K562 (cell line): ENCODE data around the gene C19orf44. TPM values are rescaled to one million over a fixed set of nuclear protein-coding genes. Genes with fewer than 3 reads are reported as not detected.

Experiments
- ATAC-seq: fragments of 200-7000 bp; cut with Tn5 transposase; 3 replicates; pipeline ENCODE4 v1.9.1; 2020; ENCODE audit warnings: moderate library complexity
- BruUV-seq: library from RNA; stranded (reverse); fragments of 400-500 nt; replicated peaks from 2 replicates; lab custom pipeline; 2021; lab: Mats Ljungman, UMichigan
- CTCF ChIA-PET: fragments of 300-600 bp; formaldehyde crosslinking; extraction: SDS; loops from one replicate; lab custom pipeline; 2021; ENCODE audit warnings: low intra/inter-chr PET ratio; lab: Yijun Ruan, JAX
- POLR2A ChIA-PET: fragments of 300-600, 350-650 bp; sonication (Branson Sonifier 250); formaldehyde crosslinking; extraction: SDS; loops from one replicate; lab custom pipeline; 2021; ENCODE audit warnings: antibody characterized with exemption, inconsistent platforms; lab: Yijun Ruan, JAX
- DNase-seq, 4 experiments: peaks; one replicate each; pipeline versions ENCODE4 v3.0.0 to v3.0.0-alpha.2; 2011 to 2018; ENCODE audit warnings: low spot score in 3 of 4, mixed read lengths in 3 of 4; ENCODE audit errors: extremely low read depth in 1 of 4
- FAIRE-seq: peaks from 2 replicates; lab custom pipeline; 2011; peaks lifted over from hg19 to GRCh38; lab: Jason Lieb, UNC
- H2AFZ ChIP-seq: 2 replicates; pipeline ENCODE4 v1.6.0; 2011; ENCODE audit warnings: low read depth, low read length, control low read depth, inconsistent platforms
- H3K27ac ChIP-seq: fragments of 200-600 bp; 3 replicates; pipeline ENCODE4 v1.8.0; 2011; ENCODE audit warnings: low read depth, mild to moderate bottlenecking, control low read depth, inconsistent platforms, low read length, moderate library complexity, mixed read lengths; ENCODE audit errors: extremely low read depth
- H3K27me3 ChIP-seq, 2 experiments: fragments of 300-600 bp in 1 of 2; 2 replicates in 1 of 2; 3 replicates in 1 of 2; pipeline versions ENCODE4 v1.6.0 to v1.8.0; 2011; ENCODE audit warnings: inconsistent platforms in 2 of 2, low read length in 2 of 2, mild to moderate bottlenecking in 1 of 2, mixed read lengths in 1 of 2, moderate library complexity in 1 of 2; ENCODE audit not compliant: control insufficient read depth in 2 of 2, insufficient read depth in 2 of 2
- H3K36me3 ChIP-seq: fragments of 300-600 bp; 3 replicates; pipeline ENCODE4 v1.8.0; 2011; ENCODE audit warnings: mild to moderate bottlenecking, low read length, inconsistent platforms; ENCODE audit not compliant: control insufficient read depth, insufficient read depth
- H3K4me1 ChIP-seq, 2 experiments: fragments of 200-600 bp in 1 of 2; replicated peaks in 1 of 2; 2 replicates in 1 of 2; 3 replicates in 1 of 2; pipeline versions ENCODE4 v1.5.1 to v1.8.0; 2011; ENCODE audit warnings: inconsistent platforms in 2 of 2, low read length in 2 of 2, mild to moderate bottlenecking in 1 of 2, mixed read lengths in 1 of 2, moderate library complexity in 1 of 2; ENCODE audit not compliant: control insufficient read depth in 2 of 2, insufficient read depth in 2 of 2
- H3K4me2 ChIP-seq: 2 replicates; pipeline ENCODE4 v1.6.1; 2011; ENCODE audit warnings: low read length, control low read depth, inconsistent platforms, mixed read lengths; ENCODE audit not compliant: insufficient read depth
- H3K4me3 ChIP-seq: fragments of 200-600 bp; sonication (generic), shearing (Covaris generic); 2 replicates; pipeline ENCODE4 v1.5.1; 2016; ENCODE audit warnings: control low read depth, inconsistent platforms
- H3K79me2 ChIP-seq: fragments of 200-600 bp; 3 replicates; pipeline ENCODE4 v1.8.0; 2011; ENCODE audit warnings: low read length, inconsistent platforms; ENCODE audit not compliant: control insufficient read depth, insufficient read depth
- H3K9ac ChIP-seq, 2 experiments: 2 replicates each; pipeline versions ENCODE4 v1.6.0 to v1.6.1; 2011; ENCODE audit warnings: low read depth in 2 of 2, low read length in 2 of 2, control low read depth in 1 of 2, inconsistent platforms in 1 of 2, mild to moderate bottlenecking in 1 of 2, mixed read lengths in 1 of 2; ENCODE audit not compliant: insufficient read depth in 1 of 2
- H3K9me1 ChIP-seq: one replicate; pipeline ENCODE4 v1.6.0; 2011; ENCODE audit warnings: inconsistent platforms, mild to moderate bottlenecking, low read length, moderate library complexity; ENCODE audit not compliant: control insufficient read depth, insufficient read depth
- H3K9me3 ChIP-seq: replicated peaks from 2 replicates; pipeline ENCODE4 v1.5.1; 2011; ENCODE audit warnings: low read depth, low read length, inconsistent platforms; ENCODE audit not compliant: control insufficient read depth, insufficient read depth
- H4K20me1 ChIP-seq: replicated peaks from 2 replicates; pipeline ENCODE4 v1.6.1; 2011; ENCODE audit warnings: low read length, inconsistent platforms, mixed read lengths; ENCODE audit not compliant: control insufficient read depth, insufficient read depth
- FOXJ3 ChIP-seq: sonication (generic); formaldehyde crosslinking; IDR thresholded peaks from 2 replicates; pipeline ENCODE4 v1.4.0; 2020; ENCODE audit warnings: mild to moderate bottlenecking, missing genetic modification reagents
- NONO ChIP-seq, 2 experiments: fragments of 200-400 bp in 1 of 2; fragments of 450-650 bp in 1 of 2; formaldehyde crosslinking in 1 of 2; IDR thresholded peaks; 2 replicates each; pipeline ENCODE4 v1.6.1; 2017; ENCODE audit warnings: low read depth in 2 of 2, mild to moderate bottlenecking in 2 of 2, moderate library complexity in 2 of 2, low read length in 1 of 2
- NR1H2 ChIP-seq: sonication (generic); formaldehyde crosslinking; IDR thresholded peaks from 2 replicates; pipeline ENCODE4 v1.4.0; 2020; ENCODE audit warnings: mild to moderate bottlenecking, missing genetic modification reagents
- PML ChIP-seq: IDR thresholded peaks from 2 replicates; pipeline ENCODE4 v1.6.1; 2012; ENCODE audit warnings: low read length, inconsistent platforms
- POLR2A ChIP-seq: fragments of 450-650 bp; conservative IDR thresholded peaks from 2 replicates; pipeline ENCODE4 v1.6.1; 2016
- SRSF9 ChIP-seq: fragments of 200-400 bp; formaldehyde crosslinking; IDR thresholded peaks from 2 replicates; pipeline ENCODE4 v1.6.1; 2017; ENCODE audit warnings: low read depth, low read length, borderline replicate concordance
- WGBS: fragments of 100-300 bp; shearing (Covaris generic); methylation state at CpG from one replicate; pipeline ENCODE4 v1.1.6; 2016; ENCODE audit warnings: low coverage, mixed read lengths; ENCODE audit not compliant: insufficient coverage; ENCODE audit errors: missing lambda C conversion rate; 5-methylcytosine and 5-hydroxymethylcytosine counted together
- in situ Hi-C: fragments of 300-500 bp; cut with MboI; formaldehyde crosslinking; loops from 4 replicates; pipeline ENCODE4 v1.15.0; 2018; ENCODE audit warnings: inconsistent platforms, mixed read lengths
- intact Hi-C: fragments of 100-400 bp; cut with micrococcal nuclease; formaldehyde crosslinking; loops from 2 replicates; pipeline ENCODE4 v1.14.2; 2022
- polyA plus RNA-seq, 8 experiments: library from polyadenylated mRNA; depleted of rRNA in 4 of 8; stranded (reverse) in 5 of 8; unstranded in 3 of 8; fragments of >200 nt; fragmentation: Nextera tagmentation in 2 of 8; fragmentation: Illumina TruSeq in 1 of 8; extraction: Ambion mirVana in 2 of 8; extraction: Trizol in 1 of 8; gene quantifications; 2 replicates each; pipeline versions ENCODE4 v1.2.1 to v1.2.3, GENCODE V29; 2011 to 2014; ENCODE audit warnings: inconsistent platforms in 1 of 8, missing spikeins in 1 of 8
- total RNA-seq, 7 experiments: library from RNA; depleted of rRNA in 6 of 7; stranded (reverse); fragments of >200 nt in 6 of 7; fragmentation: Illumina TruSeq in 2 of 7; extraction: Trizol in 2 of 7; gene quantifications; 2 replicates each; pipeline versions ENCODE4 v1.2.1 to v1.2.3, GENCODE V29; 2011 to 2021; ENCODE audit warnings: low replicate concordance in 1 of 7
- TF ChIP-seq, protein P1 (sequence below): sonication (generic); formaldehyde crosslinking; IDR thresholded peaks from 2 replicates; pipeline ENCODE4 v1.8.0; 2022; ENCODE audit warnings: mild to moderate bottlenecking, missing genetic modification reagents
- TF ChIP-seq, protein P2 (sequence below): fragments of 250-450 bp; sonication (Bioruptor Pico); IDR thresholded peaks from 2 replicates; pipeline ENCODE4 v1.8.0; 2022; ENCODE audit warnings: inconsistent platforms, mild to moderate bottlenecking, moderate library complexity, borderline replicate concordance
- TF ChIP-seq, protein P3 (sequence below): fragments of 450-650 bp; IDR thresholded peaks from 2 replicates; pipeline ENCODE4 v1.6.1; 2016; ENCODE audit warnings: low read depth, mild to moderate bottlenecking, moderate library complexity
- TF ChIP-seq, protein P4 (sequence below): fragments of 200-400 bp; formaldehyde crosslinking; IDR thresholded peaks from 2 replicates; pipeline ENCODE4 v1.6.1; 2017; ENCODE audit warnings: mild to moderate bottlenecking, low read depth, low read length, moderate library complexity

C19orf44 gene
- total and polyA plus RNA-seq, 9 of the 15 experiments (the other 6 are each of a cell fraction or from before 2014, with no cell fraction given) = 0.41 to 7.7 (median 3.5) TPM

DNA sequence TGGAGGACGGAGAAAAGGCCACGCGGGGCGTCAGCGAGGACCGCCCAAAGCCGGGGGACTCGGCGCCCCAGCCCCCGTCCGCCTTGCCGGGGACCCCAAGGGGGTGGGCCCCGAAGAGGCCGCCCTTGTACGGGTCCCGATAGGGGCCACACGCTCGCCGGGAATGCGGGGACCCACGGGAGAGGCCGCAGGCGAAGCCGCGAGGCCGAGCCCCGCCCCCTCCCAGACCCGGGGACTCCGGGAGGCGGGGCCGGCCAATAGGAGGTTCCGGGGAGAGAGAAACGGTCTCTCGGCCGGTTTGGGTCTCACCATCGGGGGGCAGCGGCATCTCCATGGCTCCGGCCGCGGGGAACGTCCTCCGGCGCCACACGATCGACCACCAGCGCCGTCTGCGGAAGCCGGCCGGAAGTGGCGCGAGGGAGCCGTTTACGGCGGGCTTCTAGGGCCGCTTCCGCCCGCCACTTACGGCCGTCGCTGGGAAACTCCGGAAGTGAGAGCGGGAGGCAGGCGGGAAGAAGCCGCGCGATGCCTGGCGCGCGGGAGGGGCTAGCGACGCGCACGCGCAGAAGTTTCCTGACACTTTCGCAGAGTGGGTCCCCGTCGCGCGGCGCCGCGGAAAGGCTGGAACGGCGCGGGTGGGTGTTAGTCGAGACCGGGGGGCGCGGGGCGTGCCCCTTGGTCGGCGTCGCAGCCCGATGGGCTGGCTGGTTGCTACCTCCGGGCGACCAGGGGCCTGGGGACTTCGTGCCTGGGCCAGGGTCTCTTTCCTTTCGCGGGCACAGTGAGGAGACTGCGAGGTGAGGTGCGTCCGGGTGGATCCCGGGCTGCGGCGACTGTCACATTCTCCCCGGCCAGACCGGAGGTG is 46.1 kb downstream of the C19orf44 start, which contains the start of gene CHERP:
Gene CHERP (minus strand): TSS at position 393 of the 865 bp plus-strand sequence. CDS start 59 bp downstream, at position 334.
- H3K4me2 ChIP-seq = peak within 1 kb of the TSS; percentile 86
- peak within 1 kb of the TSS; percentile 90 to 97 for H3K9ac ChIP-seq
- H3K36me3 ChIP-seq = peaks cover 41% of the 10 kb centered on the region
- H3K4me1 ChIP-seq = peaks cover 5 to 10% of the 10 kb centered on the region in 2 experiments; a peak in 4 of 5 replicates
- in situ Hi-C loops (no loop called here), intact Hi-C loops (loop anchor here (10.0 kb wide), 1 partner anchor 83 kb away; the partner anchor contains the start of gene MED26)
- ATAC-seq (peak; percentile 93), DNase-seq (peak; percentile 94 to 97 (median 94)), FAIRE-seq (peak; percentile 78)
- H3K9me3 ChIP-seq = no peaks in the 10 kb centered on the region; the same call in 1 of the 2 replicates
- H3K9me1 ChIP-seq = peaks cover 6% of the 10 kb centered on the region
- TSS peak; percentile 80 for BruUV-seq
- H3K79me2 ChIP-seq = peaks cover 70% of the 10 kb centered on the region
- under 1% methylated on average over 81 of the region's 108 CpGs for WGBS
- CTCF ChIA-PET = no interaction called here
- H4K20me1 ChIP-seq = peaks cover 19% of the 10 kb centered on the region
- POLR2A ChIA-PET = interaction anchor here (0.7 to 1.3 kb wide), 9 partner anchors 9 to 108 kb away, joined by 3 to 6 read pairs (median 3); partner anchors contain the start of gene MED26
- H3K27me3 ChIP-seq = no peaks in the 10 kb centered on the region; a peak in 1 of 5 replicates
- H3K4me3 ChIP-seq = peak within 1 kb of the TSS; percentile 91
- peak within 1 kb of the TSS; percentile 63 for H2AFZ ChIP-seq
- peak within 1 kb of the TSS; percentile 79 for H3K27ac ChIP-seq
- TF ChIP-seq, protein P1, sequence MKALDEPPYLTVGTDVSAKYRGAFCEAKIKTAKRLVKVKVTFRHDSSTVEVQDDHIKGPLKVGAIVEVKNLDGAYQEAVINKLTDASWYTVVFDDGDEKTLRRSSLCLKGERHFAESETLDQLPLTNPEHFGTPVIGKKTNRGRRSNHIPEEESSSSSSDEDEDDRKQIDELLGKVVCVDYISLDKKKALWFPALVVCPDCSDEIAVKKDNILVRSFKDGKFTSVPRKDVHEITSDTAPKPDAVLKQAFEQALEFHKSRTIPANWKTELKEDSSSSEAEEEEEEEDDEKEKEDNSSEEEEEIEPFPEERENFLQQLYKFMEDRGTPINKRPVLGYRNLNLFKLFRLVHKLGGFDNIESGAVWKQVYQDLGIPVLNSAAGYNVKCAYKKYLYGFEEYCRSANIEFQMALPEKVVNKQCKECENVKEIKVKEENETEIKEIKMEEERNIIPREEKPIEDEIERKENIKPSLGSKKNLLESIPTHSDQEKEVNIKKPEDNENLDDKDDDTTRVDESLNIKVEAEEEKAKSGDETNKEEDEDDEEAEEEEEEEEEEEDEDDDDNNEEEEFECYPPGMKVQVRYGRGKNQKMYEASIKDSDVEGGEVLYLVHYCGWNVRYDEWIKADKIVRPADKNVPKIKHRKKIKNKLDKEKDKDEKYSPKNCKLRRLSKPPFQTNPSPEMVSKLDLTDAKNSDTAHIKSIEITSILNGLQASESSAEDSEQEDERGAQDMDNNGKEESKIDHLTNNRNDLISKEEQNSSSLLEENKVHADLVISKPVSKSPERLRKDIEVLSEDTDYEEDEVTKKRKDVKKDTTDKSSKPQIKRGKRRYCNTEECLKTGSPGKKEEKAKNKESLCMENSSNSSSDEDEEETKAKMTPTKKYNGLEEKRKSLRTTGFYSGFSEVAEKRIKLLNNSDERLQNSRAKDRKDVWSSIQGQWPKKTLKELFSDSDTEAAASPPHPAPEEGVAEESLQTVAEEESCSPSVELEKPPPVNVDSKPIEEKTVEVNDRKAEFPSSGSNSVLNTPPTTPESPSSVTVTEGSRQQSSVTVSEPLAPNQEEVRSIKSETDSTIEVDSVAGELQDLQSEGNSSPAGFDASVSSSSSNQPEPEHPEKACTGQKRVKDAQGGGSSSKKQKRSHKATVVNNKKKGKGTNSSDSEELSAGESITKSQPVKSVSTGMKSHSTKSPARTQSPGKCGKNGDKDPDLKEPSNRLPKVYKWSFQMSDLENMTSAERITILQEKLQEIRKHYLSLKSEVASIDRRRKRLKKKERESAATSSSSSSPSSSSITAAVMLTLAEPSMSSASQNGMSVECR = peak; percentile 85
- TF ChIP-seq, protein P2, sequence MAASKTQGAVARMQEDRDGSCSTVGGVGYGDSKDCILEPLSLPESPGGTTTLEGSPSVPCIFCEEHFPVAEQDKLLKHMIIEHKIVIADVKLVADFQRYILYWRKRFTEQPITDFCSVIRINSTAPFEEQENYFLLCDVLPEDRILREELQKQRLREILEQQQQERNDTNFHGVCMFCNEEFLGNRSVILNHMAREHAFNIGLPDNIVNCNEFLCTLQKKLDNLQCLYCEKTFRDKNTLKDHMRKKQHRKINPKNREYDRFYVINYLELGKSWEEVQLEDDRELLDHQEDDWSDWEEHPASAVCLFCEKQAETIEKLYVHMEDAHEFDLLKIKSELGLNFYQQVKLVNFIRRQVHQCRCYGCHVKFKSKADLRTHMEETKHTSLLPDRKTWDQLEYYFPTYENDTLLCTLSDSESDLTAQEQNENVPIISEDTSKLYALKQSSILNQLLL = no peak
- TF ChIP-seq, protein P3, sequence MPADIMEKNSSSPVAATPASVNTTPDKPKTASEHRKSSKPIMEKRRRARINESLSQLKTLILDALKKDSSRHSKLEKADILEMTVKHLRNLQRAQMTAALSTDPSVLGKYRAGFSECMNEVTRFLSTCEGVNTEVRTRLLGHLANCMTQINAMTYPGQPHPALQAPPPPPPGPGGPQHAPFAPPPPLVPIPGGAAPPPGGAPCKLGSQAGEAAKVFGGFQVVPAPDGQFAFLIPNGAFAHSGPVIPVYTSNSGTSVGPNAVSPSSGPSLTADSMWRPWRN = no peak
- TF ChIP-seq FOXJ3 (CRISPR knock-in tag) = no peak
- TF ChIP-seq, protein P4, sequence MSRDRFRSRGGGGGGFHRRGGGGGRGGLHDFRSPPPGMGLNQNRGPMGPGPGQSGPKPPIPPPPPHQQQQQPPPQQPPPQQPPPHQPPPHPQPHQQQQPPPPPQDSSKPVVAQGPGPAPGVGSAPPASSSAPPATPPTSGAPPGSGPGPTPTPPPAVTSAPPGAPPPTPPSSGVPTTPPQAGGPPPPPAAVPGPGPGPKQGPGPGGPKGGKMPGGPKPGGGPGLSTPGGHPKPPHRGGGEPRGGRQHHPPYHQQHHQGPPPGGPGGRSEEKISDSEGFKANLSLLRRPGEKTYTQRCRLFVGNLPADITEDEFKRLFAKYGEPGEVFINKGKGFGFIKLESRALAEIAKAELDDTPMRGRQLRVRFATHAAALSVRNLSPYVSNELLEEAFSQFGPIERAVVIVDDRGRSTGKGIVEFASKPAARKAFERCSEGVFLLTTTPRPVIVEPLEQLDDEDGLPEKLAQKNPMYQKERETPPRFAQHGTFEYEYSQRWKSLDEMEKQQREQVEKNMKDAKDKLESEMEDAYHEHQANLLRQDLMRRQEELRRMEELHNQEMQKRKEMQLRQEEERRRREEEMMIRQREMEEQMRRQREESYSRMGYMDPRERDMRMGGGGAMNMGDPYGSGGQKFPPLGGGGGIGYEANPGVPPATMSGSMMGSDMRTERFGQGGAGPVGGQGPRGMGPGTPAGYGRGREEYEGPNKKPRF = no peak
- TF ChIP-seq PML = peak; percentile 57; the same call in 1 of the 2 replicates
- peak; percentile 22 to 47; a peak in 2 of 4 replicates for TF ChIP-seq NONO (IDR thresholded peaks at IDR 0.05; ENCODE audit: low read depth in 2 of 2, low read length in 1 of 2)
- no peak for TF ChIP-seq SRSF9
- peak; percentile 90 for TF ChIP-seq POLR2A
- no peak for TF ChIP-seq NR1H2 (CRISPR knock-in tag)
